Breast epithelium (tissue), 3 donors: ENCODE results near the gene TRNAU1AP.

Experiments used
- POLR2A ChIP-seq: fragments of 450-650 bp; IDR thresholded peaks from one replicate; pipeline ENCODE4 v1.6.1; 2016; ENCODE audit warnings: antibody characterized with exemption, mild to moderate bottlenecking, moderate library complexity
- POLR2AphosphoS5 ChIP-seq, 3 donors: sonication (generic); formaldehyde crosslinking; IDR thresholded peaks; one replicate each; pipeline ENCODE4 v1.6.1; 2017; ENCODE audit warnings: antibody characterized with exemption in 3 of 3
- TF ChIP-seq, protein P1 (sequence below), 3 donors: fragments of 450-650 bp; IDR thresholded peaks; one replicate each; pipeline ENCODE4 v1.5.1; 2016 to 2017; ENCODE audit warnings: antibody characterized with exemption in 3 of 3, mild to moderate bottlenecking in 3 of 3, moderate library complexity in 3 of 3

DNA sequence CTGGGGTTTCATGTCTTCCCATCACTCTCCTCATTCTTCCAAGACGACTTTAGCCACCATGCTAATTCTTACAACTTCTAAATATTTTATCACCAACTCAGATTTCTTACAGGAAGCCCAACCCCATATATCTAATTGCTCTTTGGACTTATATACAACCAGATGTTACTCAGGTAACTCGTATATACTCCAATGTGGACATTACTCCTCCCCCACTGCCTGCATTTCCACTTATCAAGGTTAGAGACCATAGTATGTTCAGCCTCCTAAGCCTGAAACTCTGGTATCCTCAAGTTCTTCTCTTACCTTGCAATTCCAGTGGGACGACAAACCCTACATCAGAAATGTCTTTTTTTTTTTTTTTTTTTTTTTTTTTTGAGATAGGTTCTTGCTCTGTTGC lies 49.8 kb upstream of the TRNAU1AP start:
- TF ChIP-seq, protein P1, sequence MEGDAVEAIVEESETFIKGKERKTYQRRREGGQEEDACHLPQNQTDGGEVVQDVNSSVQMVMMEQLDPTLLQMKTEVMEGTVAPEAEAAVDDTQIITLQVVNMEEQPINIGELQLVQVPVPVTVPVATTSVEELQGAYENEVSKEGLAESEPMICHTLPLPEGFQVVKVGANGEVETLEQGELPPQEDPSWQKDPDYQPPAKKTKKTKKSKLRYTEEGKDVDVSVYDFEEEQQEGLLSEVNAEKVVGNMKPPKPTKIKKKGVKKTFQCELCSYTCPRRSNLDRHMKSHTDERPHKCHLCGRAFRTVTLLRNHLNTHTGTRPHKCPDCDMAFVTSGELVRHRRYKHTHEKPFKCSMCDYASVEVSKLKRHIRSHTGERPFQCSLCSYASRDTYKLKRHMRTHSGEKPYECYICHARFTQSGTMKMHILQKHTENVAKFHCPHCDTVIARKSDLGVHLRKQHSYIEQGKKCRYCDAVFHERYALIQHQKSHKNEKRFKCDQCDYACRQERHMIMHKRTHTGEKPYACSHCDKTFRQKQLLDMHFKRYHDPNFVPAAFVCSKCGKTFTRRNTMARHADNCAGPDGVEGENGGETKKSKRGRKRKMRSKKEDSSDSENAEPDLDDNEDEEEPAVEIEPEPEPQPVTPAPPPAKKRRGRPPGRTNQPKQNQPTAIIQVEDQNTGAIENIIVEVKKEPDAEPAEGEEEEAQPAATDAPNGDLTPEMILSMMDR (IDR thresholded peaks at IDR 0.05) = no peak
- TF ChIP-seq POLR2A = no peak
- no peak for TF ChIP-seq POLR2AphosphoS5 (IDR thresholded peaks at IDR 0.05)
